Endothelial cell of umbilical vein (primary cell): ENCODE results near the gene IFITM5. TPM values are rescaled to one million over a fixed set of nuclear protein-coding genes. Genes with fewer than 3 reads are reported as not detected.

Experiments
- BruUV-seq: library from RNA; stranded (reverse); fragments of 400-500 nt; replicated peaks from 2 replicates; lab custom pipeline; 2021; lab: Mats Ljungman, UMichigan
- CTCF ChIA-PET: fragments of 300-600, 350-600 bp; sonication (Branson Sonifier 250); formaldehyde crosslinking; loops from one replicate; lab custom pipeline; 2021; ENCODE audit warnings: antibody characterized with exemption, inconsistent platforms; lab: Charles Lee
- POLR2A ChIA-PET: fragments of 300-600, 350-600 bp; sonication (Branson Sonifier 250); formaldehyde crosslinking; loops from one replicate; lab custom pipeline; 2021; ENCODE audit warnings: antibody characterized with exemption, inconsistent platforms; lab: Charles Lee
- DNase-seq: peaks from one replicate; pipeline ENCODE4 v3.0.0-alpha.2; 2011; ENCODE audit warnings: low read depth, low spot score
- FAIRE-seq: peaks from 2 replicates; lab custom pipeline; 2011; peaks lifted over from hg19 to GRCh38; lab: Jason Lieb, UNC
- H2AFZ ChIP-seq: 2 replicates; pipeline ENCODE4 v1.6.0; 2012; ENCODE audit warnings: low read depth, low read length, control low read depth, inconsistent platforms
- H3K27ac ChIP-seq: 2 replicates; pipeline ENCODE4 v1.5.1; 2011; ENCODE audit warnings: low read depth, mild to moderate bottlenecking, control low read depth, low read length, moderate library complexity; ENCODE audit not compliant: insufficient read depth
- H3K27me3 ChIP-seq, 2 experiments: 2 replicates each; pipeline versions ENCODE4 v1.6.0 to v1.6.1; 2011; ENCODE audit warnings: low read length in 2 of 2, mixed read lengths in 1 of 2; ENCODE audit not compliant: control insufficient read depth in 2 of 2, insufficient read depth in 2 of 2
- H3K36me3 ChIP-seq, 2 experiments: 2 replicates in 1 of 2; 3 replicates in 1 of 2; pipeline ENCODE4 v1.5.1; 2011; ENCODE audit warnings: low read length in 2 of 2, mild to moderate bottlenecking in 1 of 2, moderate library complexity in 1 of 2; ENCODE audit not compliant: control insufficient read depth in 2 of 2, insufficient read depth in 2 of 2; ENCODE audit errors: extremely low read depth in 1 of 2
- H3K4me1 ChIP-seq: 3 replicates; pipeline ENCODE4 v1.5.1; 2011; ENCODE audit warnings: mild to moderate bottlenecking, low read length; ENCODE audit not compliant: control insufficient read depth, insufficient read depth; ENCODE audit errors: extremely low read depth
- H3K4me2 ChIP-seq: 2 replicates; pipeline ENCODE4 v1.6.1; 2011; ENCODE audit warnings: low read length, control low read depth, mixed read lengths; ENCODE audit not compliant: insufficient read depth
- H3K4me3 ChIP-seq, 3 experiments: fragments of 200-600 bp in 1 of 3; sonication (generic), shearing (Covaris generic) in 1 of 3; replicated peaks in 1 of 3; 2 replicates each; pipeline ENCODE4 v1.5.1; 2011 to 2016; ENCODE audit warnings: control low read depth in 3 of 3, low read length in 3 of 3, mild to moderate bottlenecking in 2 of 3, inconsistent platforms in 1 of 3, low read depth in 1 of 3, moderate library complexity in 1 of 3; ENCODE audit not compliant: insufficient read depth in 1 of 3
- H3K79me2 ChIP-seq: 2 replicates; pipeline ENCODE4 v1.6.0; 2012; ENCODE audit warnings: low read length, inconsistent platforms; ENCODE audit not compliant: control insufficient read depth, insufficient read depth
- H3K9ac ChIP-seq: replicated peaks from 2 replicates; pipeline ENCODE3; 2011; ENCODE audit warnings: low read length, control low read depth; ENCODE audit not compliant: insufficient read depth; ENCODE audit errors: extremely low read depth
- H3K9me1 ChIP-seq: replicated peaks from 3 replicates; pipeline ENCODE4 v1.6.0; 2011; ENCODE audit warnings: mild to moderate bottlenecking, low read length; ENCODE audit not compliant: control insufficient read depth, insufficient read depth; ENCODE audit errors: extremely low read depth
- H3K9me3 ChIP-seq: replicated peaks from 2 replicates; pipeline ENCODE4 v1.5.1; 2012; ENCODE audit warnings: low read length, inconsistent platforms; ENCODE audit not compliant: control insufficient read depth, insufficient read depth
- H4K20me1 ChIP-seq: replicated peaks from 2 replicates; pipeline ENCODE3; 2011; ENCODE audit warnings: mild to moderate bottlenecking, low read length; ENCODE audit not compliant: control insufficient read depth, insufficient read depth; ENCODE audit errors: extremely low read depth
- EZH2 ChIP-seq: IDR thresholded peaks from 2 replicates; pipeline ENCODE4 v1.6.1; 2012; ENCODE audit warnings: borderline replicate concordance, low read depth, mild to moderate bottlenecking, moderate library complexity, low read length, inconsistent platforms; ENCODE audit not compliant: severe bottlenecking
- FOS ChIP-seq: IDR thresholded peaks from 2 replicates; pipeline ENCODE4 v1.6.1; 2011; ENCODE audit warnings: mild to moderate bottlenecking, low read length, moderate library complexity, borderline replicate concordance; ENCODE audit not compliant: insufficient read depth
- GATA2 ChIP-seq: IDR thresholded peaks from 2 replicates; pipeline ENCODE4 v1.7.0; 2011; ENCODE audit warnings: low read depth, mild to moderate bottlenecking, moderate library complexity, mixed read lengths, low read length; ENCODE audit not compliant: insufficient read length, insufficient read depth
- JUN ChIP-seq: IDR thresholded peaks from 2 replicates; pipeline ENCODE4 v1.6.1; 2011; ENCODE audit warnings: borderline replicate concordance, low read depth; ENCODE audit not compliant: insufficient read length, insufficient read depth
- MYC ChIP-seq: IDR thresholded peaks from one replicate; pipeline ENCODE4 v1.6.1; 2011; ENCODE audit warnings: mild to moderate bottlenecking, low read depth, low read length
- POLR2A ChIP-seq: IDR thresholded peaks from 2 replicates; pipeline ENCODE4 v1.6.1; 2012; ENCODE audit warnings: low read depth, mild to moderate bottlenecking, control low read depth, low read length
- POLR2AphosphoS5 ChIP-seq: IDR thresholded peaks from 2 replicates; pipeline ENCODE4 v1.6.1; 2012; ENCODE audit warnings: low read depth, mild to moderate bottlenecking, control low read depth, low read length, moderate library complexity; ENCODE audit not compliant: insufficient read depth
- dilution Hi-C: fragments of 300-500 bp; cut with MboI; formaldehyde crosslinking; loops from one replicate; pipeline ENCODE4 v1.15.0; 2019; ENCODE audit warnings: low sequenced_read_pairs; ENCODE audit not compliant: extremely low pct_ligation_motif_present
- intact Hi-C: fragments of 100-400 bp; cut with micrococcal nuclease; formaldehyde crosslinking; loops from one replicate; pipeline ENCODE4 v1.10.0; 2022
- polyA plus RNA-seq, 4 experiments: library from polyadenylated mRNA; depleted of rRNA in 3 of 4; stranded (reverse) in 3 of 4; unstranded in 1 of 4; fragments of >200 nt; gene quantifications; 2 replicates each; pipeline versions ENCODE4 v1.2.1 to v1.2.3, GENCODE V29; 2011 to 2012; ENCODE audit warnings: missing spikeins in 1 of 4
- small RNA-seq: library from RNA; depleted of rRNA; stranded (forward); fragments of <200 nt; gene quantifications from one replicate; pipeline ENCODE3, GENCODE V24; 2012; ENCODE audit warnings: low replicate concordance, low read depth; ENCODE audit not compliant: insufficient read depth, insufficient read length
- total RNA-seq: library from RNA; stranded (reverse); gene quantifications from 2 replicates; pipeline ENCODE4 v1.2.3, GENCODE V29; 2021
- TF ChIP-seq, protein P1 (sequence below): IDR thresholded peaks from 2 replicates; pipeline ENCODE4 v1.6.1; 2011; ENCODE audit not compliant: insufficient read depth, insufficient read length
- TF ChIP-seq, protein P2 (sequence below), 2 donors: IDR thresholded peaks; 1 replicate in 1 of 2; 2 replicates in 1 of 2; pipeline ENCODE4 v1.5.1; 2011; ENCODE audit warnings: low read length in 2 of 2, mild to moderate bottlenecking in 2 of 2, moderate library complexity in 2 of 2, control low read depth in 1 of 2, inconsistent platforms in 1 of 2, low read depth in 1 of 2; ENCODE audit not compliant: insufficient read depth in 1 of 2; ENCODE audit errors: extremely low read depth in 1 of 2

IFITM5 gene
- total and polyA plus RNA-seq, 2 donors (not counting 3 experiments of a cell fraction or from before 2014, with no cell fraction given) = not detected

DNA sequence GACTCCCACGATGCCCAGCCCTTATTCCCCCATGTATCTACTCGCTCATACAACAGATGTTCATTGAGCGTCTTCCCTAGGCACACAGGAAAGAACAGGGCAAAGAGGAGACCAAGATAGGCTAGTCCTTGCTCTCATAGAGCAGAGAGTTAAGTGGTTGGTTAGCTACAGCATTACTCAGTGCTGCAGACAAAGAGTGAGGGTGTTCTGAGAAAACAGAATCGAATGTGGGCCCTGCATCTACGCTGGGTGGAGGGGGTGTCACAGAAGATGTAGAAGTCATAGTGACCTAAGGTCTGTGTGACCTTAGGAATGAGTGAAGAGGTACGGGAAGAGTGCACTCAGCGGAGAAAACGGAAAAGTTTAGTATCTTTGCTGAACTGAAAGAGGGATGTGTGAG lies 50.3 kb downstream of the IFITM5 start:
- Histone ChIP-seq H3K9ac (no peak overlapping the region), H2AFZ (no peak overlapping the region), H3K9me1 (no peaks in the 10 kb centered on the region), H3K9me3 (no peaks in the 10 kb centered on the region), H4K20me1 (no peaks in the 10 kb centered on the region), H3K4me1 (no peaks in the 10 kb centered on the region), H3K79me2 (no peaks in the 10 kb centered on the region), H3K36me3 (peaks cover 29 to 55% of the 10 kb centered on the region in 2 experiments), H3K4me2 (no peak overlapping the region), H3K4me3 (no peak overlapping the region), H3K27ac (no peak overlapping the region), H3K27me3 (no peaks in the 10 kb centered on the region)
- no peak for DNase-seq
- TF ChIP-seq EZH2 (no peak), GATA2 (no peak), JUN (no peak), POLR2AphosphoS5 (no peak), MYC (no peak), POLR2A (no peak), FOS (no peak)
- TF ChIP-seq, protein P1, sequence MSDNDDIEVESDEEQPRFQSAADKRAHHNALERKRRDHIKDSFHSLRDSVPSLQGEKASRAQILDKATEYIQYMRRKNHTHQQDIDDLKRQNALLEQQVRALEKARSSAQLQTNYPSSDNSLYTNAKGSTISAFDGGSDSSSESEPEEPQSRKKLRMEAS = no peak
- TF ChIP-seq, protein P2, sequence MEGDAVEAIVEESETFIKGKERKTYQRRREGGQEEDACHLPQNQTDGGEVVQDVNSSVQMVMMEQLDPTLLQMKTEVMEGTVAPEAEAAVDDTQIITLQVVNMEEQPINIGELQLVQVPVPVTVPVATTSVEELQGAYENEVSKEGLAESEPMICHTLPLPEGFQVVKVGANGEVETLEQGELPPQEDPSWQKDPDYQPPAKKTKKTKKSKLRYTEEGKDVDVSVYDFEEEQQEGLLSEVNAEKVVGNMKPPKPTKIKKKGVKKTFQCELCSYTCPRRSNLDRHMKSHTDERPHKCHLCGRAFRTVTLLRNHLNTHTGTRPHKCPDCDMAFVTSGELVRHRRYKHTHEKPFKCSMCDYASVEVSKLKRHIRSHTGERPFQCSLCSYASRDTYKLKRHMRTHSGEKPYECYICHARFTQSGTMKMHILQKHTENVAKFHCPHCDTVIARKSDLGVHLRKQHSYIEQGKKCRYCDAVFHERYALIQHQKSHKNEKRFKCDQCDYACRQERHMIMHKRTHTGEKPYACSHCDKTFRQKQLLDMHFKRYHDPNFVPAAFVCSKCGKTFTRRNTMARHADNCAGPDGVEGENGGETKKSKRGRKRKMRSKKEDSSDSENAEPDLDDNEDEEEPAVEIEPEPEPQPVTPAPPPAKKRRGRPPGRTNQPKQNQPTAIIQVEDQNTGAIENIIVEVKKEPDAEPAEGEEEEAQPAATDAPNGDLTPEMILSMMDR (IDR thresholded peaks at IDR 0.05; ENCODE audit: extremely low read depth in 1 of 2, insufficient read depth in 1 of 2, low read depth in 1 of 2, low read length in 2 of 2) = no peak
- BruUV-seq = no TSS peak
- POLR2A ChIA-PET = no interaction called here
- CTCF ChIA-PET = interaction anchor here (5.0 kb wide), 1 partner anchor 114 kb away, joined by 71 read pairs; no protein-coding TSS in a partner anchor
- FAIRE-seq = no peak
- intact Hi-C loops = no loop called here
- dilution Hi-C loops = no loop called here

Small RNA genes lying within 50 kb of the gene (small RNA-seq; reads per million reads assigned to genes)
- not detected for gene AC136475.6

Other genes with a start within 250 kb of the IFITM5 start
- gene SCGB1C1, start 106.4 kb downstream of the IFITM5 start, total RNA-seq = not detected in 2 replicates
- not detected in 2 replicates for gene SCGB1C1, start 106.4 kb downstream of the IFITM5 start, polyA plus RNA-seq
- 31.0 and 35.5 TPM in 2 replicates for gene BET1L, start 92.1 kb downstream of the IFITM5 start, total RNA-seq
- 80.0 and 90.0 TPM in 2 replicates for gene BET1L, start 92.1 kb downstream of the IFITM5 start, polyA plus RNA-seq
- 112 and 119 TPM in 2 replicates for gene RIC8A, start 91.8 kb downstream of the IFITM5 start, total RNA-seq
- gene RIC8A, start 91.8 kb downstream of the IFITM5 start, polyA plus RNA-seq = 143 and 165 TPM in 2 replicates
- 12.0 and 14.9 TPM in 2 replicates for gene SIRT3, start 63.2 kb downstream of the IFITM5 start, total RNA-seq
- 17.6 and 18.3 TPM in 2 replicates for gene SIRT3, start 63.2 kb downstream of the IFITM5 start, polyA plus RNA-seq
- gene PSMD13, start 62.5 kb downstream of the IFITM5 start, total RNA-seq = 168 and 179 TPM in 2 replicates
- gene PSMD13, start 62.5 kb downstream of the IFITM5 start, polyA plus RNA-seq = 175 and 214 TPM in 2 replicates
- not detected in 2 replicates for gene NLRP6, start 21.1 kb downstream of the IFITM5 start, total RNA-seq
- gene NLRP6, start 21.1 kb downstream of the IFITM5 start, polyA plus RNA-seq = not detected in 2 replicates
- gene PGGHG, start 10.4 kb downstream of the IFITM5 start, total RNA-seq = 42.4 and 48.1 TPM in 2 replicates
- gene PGGHG, start 10.4 kb downstream of the IFITM5 start, polyA plus RNA-seq = 31.6 and 37.9 TPM in 2 replicates
- gene IFITM2, start 8.3 kb upstream of the IFITM5 start, total RNA-seq = 219 and 263 TPM in 2 replicates
- 1,135 and 1,428 TPM in 2 replicates for gene IFITM2, start 8.3 kb upstream of the IFITM5 start, polyA plus RNA-seq
- 4.0 and 11.5 TPM in 2 replicates for gene IFITM1, start 14.5 kb upstream of the IFITM5 start, total RNA-seq
- gene IFITM1, start 14.5 kb upstream of the IFITM5 start, polyA plus RNA-seq = 24.6 and 34.1 TPM in 2 replicates
- gene IFITM3, start 21.3 kb upstream of the IFITM5 start, total RNA-seq = 323 and 416 TPM in 2 replicates
- gene IFITM3, start 21.3 kb upstream of the IFITM5 start, polyA plus RNA-seq = 950 and 1,150 TPM in 2 replicates
- gene B4GALNT4, start 70.0 kb upstream of the IFITM5 start, total RNA-seq = 5.2 and 9.6 TPM in 2 replicates
- gene B4GALNT4, start 70.0 kb upstream of the IFITM5 start, polyA plus RNA-seq = 7.9 and 9.2 TPM in 2 replicates
- 0.27 and 0.30 TPM in 2 replicates for gene PKP3, start 94.7 kb upstream of the IFITM5 start, total RNA-seq
- 0.33 and 0.59 TPM in 2 replicates for gene PKP3, start 94.7 kb upstream of the IFITM5 start, polyA plus RNA-seq
- gene SIGIRR, start 115.5 kb upstream of the IFITM5 start, total RNA-seq = 51.9 and 52.3 TPM in 2 replicates
- 70.9 and 104 TPM in 2 replicates for gene SIGIRR, start 115.5 kb upstream of the IFITM5 start, polyA plus RNA-seq
- 0.12 TPM in 1 of 2 replicates, not detected in the other for gene ANO9, start 142.5 kb upstream of the IFITM5 start, total RNA-seq
- gene ANO9, start 142.5 kb upstream of the IFITM5 start, polyA plus RNA-seq = 0.23 and 0.32 TPM in 2 replicates
- gene PTDSS2, start 150.8 kb upstream of the IFITM5 start, total RNA-seq = 41.4 and 44.2 TPM in 2 replicates
- 46.8 and 60.8 TPM in 2 replicates for gene PTDSS2, start 150.8 kb upstream of the IFITM5 start, polyA plus RNA-seq
- gene RNH1, start 207.7 kb upstream of the IFITM5 start, total RNA-seq = 143 and 144 TPM in 2 replicates
- 198 and 276 TPM in 2 replicates for gene RNH1, start 207.7 kb upstream of the IFITM5 start, polyA plus RNA-seq
- gene HRAS, start 236.1 kb upstream of the IFITM5 start, total RNA-seq = 103 TPM in 2 replicates
- 105 and 109 TPM in 2 replicates for gene HRAS, start 236.1 kb upstream of the IFITM5 start, polyA plus RNA-seq
- 0.55 and 0.90 TPM in 2 replicates for gene LRRC56, start 238.0 kb upstream of the IFITM5 start, total RNA-seq
- 0.47 and 0.64 TPM in 2 replicates for gene LRRC56, start 238.0 kb upstream of the IFITM5 start, polyA plus RNA-seq